Fibroblast of lung (primary cell): Measurements from ENCODE around the gene SRI.

Experiments
- EZH2 ChIP-seq: IDR thresholded peaks from 2 replicates; pipeline ENCODE4 v1.5.1; 2012; ENCODE audit warnings: low read length, control low read depth, mild to moderate bottlenecking; ENCODE audit errors: missing control alignments
- TF ChIP-seq, protein P1 (sequence below), 2 donors: IDR thresholded peaks in 1 of 2; conservative IDR thresholded peaks in 1 of 2; 1 replicate in 1 of 2; 2 replicates in 1 of 2; pipeline ENCODE4 v1.5.1; 2011 to 2012; ENCODE audit warnings: low read length in 2 of 2, control low read depth in 1 of 2, inconsistent platforms in 1 of 2, low read depth in 1 of 2, mild to moderate bottlenecking in 1 of 2

DNA sequence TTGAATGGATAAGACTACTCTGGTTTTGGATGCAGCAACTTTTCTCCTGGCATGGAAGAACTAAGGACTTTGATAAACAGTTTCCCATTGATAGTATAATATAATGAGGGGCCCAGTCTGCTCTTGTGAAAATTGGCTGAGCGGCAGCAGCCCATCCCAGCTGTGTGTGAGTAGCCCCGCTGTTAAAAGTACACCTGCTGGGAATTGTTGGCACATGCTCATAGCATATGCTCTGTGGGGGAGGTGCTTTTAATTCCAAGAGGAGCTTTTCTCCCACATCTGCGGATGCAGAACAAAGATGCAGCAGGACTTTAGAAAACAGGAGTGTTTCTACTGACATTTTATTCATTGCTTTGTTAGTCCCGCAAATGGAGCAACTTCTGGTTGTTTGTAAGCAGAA, 19.0 kb downstream of the SRI start:
- TF ChIP-seq, protein P1, sequence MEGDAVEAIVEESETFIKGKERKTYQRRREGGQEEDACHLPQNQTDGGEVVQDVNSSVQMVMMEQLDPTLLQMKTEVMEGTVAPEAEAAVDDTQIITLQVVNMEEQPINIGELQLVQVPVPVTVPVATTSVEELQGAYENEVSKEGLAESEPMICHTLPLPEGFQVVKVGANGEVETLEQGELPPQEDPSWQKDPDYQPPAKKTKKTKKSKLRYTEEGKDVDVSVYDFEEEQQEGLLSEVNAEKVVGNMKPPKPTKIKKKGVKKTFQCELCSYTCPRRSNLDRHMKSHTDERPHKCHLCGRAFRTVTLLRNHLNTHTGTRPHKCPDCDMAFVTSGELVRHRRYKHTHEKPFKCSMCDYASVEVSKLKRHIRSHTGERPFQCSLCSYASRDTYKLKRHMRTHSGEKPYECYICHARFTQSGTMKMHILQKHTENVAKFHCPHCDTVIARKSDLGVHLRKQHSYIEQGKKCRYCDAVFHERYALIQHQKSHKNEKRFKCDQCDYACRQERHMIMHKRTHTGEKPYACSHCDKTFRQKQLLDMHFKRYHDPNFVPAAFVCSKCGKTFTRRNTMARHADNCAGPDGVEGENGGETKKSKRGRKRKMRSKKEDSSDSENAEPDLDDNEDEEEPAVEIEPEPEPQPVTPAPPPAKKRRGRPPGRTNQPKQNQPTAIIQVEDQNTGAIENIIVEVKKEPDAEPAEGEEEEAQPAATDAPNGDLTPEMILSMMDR (conservative IDR thresholded peaks at IDR 0.05 in 1 of 2, IDR thresholded peaks at IDR 0.05 in 1 of 2; ENCODE audit: low read depth in 1 of 2, low read length in 2 of 2) = no peak
- TF ChIP-seq EZH2 = no peak
